Measurements from ENCODE around the gene NFIA. TPM values are rescaled to one million over a fixed set of nuclear protein-coding genes. Genes with fewer than 3 reads are reported as not detected.

NFIA gene
- total RNA-seq, 2 donors from 2014 or later = 61.4 to 86.3 TPM

DNA sequence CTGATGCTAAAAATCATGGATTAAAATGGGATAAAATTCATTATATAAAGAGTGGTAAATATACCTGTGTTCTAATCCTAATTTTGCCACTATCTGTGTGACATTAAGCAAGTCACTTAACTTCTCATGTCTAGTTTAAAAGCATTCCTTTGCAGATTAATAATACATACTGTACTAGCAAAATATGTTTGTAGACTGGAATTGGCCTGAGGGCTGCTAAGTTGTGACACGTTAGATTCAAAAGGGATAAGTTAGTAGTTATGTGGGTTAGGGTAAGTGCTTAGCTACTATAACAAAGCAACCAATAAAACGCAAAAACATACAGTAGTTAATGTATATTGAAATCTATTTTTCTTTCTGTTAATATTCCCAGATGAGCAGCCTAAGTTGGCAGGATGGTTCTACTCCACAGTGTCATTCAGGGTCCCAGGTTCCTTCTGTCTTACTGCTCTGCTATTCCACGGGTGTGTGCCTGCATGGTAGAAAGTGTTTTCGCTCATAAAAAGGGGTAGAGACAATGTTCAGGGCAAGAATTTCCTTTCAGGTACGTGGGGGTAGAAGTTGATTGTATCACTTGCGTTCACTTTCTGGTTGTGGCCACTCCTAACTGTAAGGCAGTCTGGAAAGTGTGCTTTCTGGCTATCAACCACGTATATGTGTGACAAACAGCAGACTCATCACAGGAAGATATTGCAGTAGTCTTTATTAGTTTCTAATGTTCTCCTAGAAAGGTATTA, 239.8 kb downstream of the NFIA start:
- WGBS = 82% methylated on average over 7 of the region's 7 CpGs
- Histone ChIP-seq H3K27me3 (replicated peaks; ENCODE audit: insufficient read depth) (no peaks in the 10 kb centered on the region), H3K4me3 (no peak overlapping the region), H3K27ac (no peak overlapping the region), H3K4me1 (replicated peaks) (no peaks in the 10 kb centered on the region), H3K36me3 (no peaks in the 10 kb centered on the region), H3K9me3 (no peaks in the 10 kb centered on the region)
- intact Hi-C loops (cut with DNase I) = loop anchor here (5.0 kb wide), 1 partner anchor 270 kb away; no protein-coding TSS in a partner anchor
- no peak for TF ChIP-seq POLR2AphosphoS5 (IDR thresholded peaks at IDR 0.05)
- no peak for TF ChIP-seq POLR2A (IDR thresholded peaks at IDR 0.05)
- TF ChIP-seq, protein P1, sequence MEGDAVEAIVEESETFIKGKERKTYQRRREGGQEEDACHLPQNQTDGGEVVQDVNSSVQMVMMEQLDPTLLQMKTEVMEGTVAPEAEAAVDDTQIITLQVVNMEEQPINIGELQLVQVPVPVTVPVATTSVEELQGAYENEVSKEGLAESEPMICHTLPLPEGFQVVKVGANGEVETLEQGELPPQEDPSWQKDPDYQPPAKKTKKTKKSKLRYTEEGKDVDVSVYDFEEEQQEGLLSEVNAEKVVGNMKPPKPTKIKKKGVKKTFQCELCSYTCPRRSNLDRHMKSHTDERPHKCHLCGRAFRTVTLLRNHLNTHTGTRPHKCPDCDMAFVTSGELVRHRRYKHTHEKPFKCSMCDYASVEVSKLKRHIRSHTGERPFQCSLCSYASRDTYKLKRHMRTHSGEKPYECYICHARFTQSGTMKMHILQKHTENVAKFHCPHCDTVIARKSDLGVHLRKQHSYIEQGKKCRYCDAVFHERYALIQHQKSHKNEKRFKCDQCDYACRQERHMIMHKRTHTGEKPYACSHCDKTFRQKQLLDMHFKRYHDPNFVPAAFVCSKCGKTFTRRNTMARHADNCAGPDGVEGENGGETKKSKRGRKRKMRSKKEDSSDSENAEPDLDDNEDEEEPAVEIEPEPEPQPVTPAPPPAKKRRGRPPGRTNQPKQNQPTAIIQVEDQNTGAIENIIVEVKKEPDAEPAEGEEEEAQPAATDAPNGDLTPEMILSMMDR (IDR thresholded peaks at IDR 0.05) = no peak
- DNase-seq (ENCODE audit: low spot score) = no peak

DNA sequence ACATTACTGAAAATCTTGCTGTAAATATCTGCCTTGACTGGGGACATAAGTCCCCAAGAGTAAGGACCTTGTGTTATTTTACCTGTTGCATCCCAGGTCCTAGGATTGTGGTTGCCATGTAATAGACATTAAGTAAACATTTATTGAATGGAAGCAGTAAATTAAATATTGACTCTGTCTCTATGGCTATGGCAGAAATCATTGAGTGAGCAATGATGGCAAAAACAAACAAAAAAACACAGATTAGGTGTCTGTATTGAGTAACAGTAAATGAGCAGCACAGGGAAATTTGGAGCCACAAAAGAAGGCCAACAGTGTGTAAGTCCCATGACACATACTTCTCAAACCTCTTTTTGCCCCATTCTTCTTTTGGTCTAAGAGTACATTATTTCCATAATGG, 240.4 kb downstream of the NFIA start:
- no peak overlapping the region for H3K27ac ChIP-seq
- DNase-seq (ENCODE audit: low spot score) = no peak
- H3K4me3 ChIP-seq = no peak overlapping the region
- no peaks in the 10 kb centered on the region for H3K27me3 ChIP-seq (replicated peaks; ENCODE audit: insufficient read depth)
- intact Hi-C loops (cut with DNase I) = loop anchor here (5.0 kb wide), 1 partner anchor 270 kb away; no protein-coding TSS in a partner anchor
- no peaks in the 10 kb centered on the region for H3K9me3 ChIP-seq
- no peaks in the 10 kb centered on the region for H3K4me1 ChIP-seq (replicated peaks)
- no peaks in the 10 kb centered on the region for H3K36me3 ChIP-seq
- TF ChIP-seq POLR2AphosphoS5 (IDR thresholded peaks at IDR 0.05) (no peak), POLR2A (IDR thresholded peaks at IDR 0.05) (no peak)
- TF ChIP-seq, protein P1 (IDR thresholded peaks at IDR 0.05) = no peak

DNA sequence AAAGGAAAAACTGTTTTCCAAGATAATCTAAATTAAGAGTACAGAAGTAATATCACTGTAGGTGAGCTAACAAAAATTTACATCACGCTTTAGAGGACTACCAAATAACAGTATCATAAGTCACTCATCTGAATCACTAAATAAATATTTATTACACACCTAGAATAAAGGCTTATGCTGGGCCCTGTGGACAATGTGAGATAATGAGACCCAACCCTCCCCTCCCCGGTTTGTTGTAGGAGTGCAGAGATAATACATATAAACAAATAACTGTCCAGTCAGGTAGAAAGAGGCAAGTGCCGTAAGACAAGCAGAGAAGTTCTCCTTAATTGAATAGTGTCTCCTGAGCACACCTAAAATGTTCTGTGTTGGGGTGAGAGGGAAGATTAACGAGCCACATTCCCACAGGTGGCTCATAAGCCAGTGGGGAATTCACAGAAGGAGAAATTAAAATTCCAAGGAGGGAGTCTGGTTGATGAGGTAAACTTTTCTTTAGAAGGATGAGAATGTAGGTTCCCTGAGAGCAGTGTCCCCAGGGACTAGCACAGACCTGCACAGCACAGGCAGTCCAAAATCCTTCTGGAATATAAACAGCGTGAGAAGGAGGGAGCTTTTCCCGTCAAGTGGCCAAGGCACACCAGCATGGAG, 241.4 kb downstream of the NFIA start:
- no peak for DNase-seq (ENCODE audit: low spot score)
- Histone ChIP-seq H3K27me3 (replicated peaks; ENCODE audit: insufficient read depth) (no peaks in the 10 kb centered on the region), H3K36me3 (no peaks in the 10 kb centered on the region), H3K4me3 (no peak overlapping the region), H3K27ac (no peak overlapping the region), H3K9me3 (no peaks in the 10 kb centered on the region), H3K4me1 (replicated peaks) (no peaks in the 10 kb centered on the region)
- intact Hi-C loops (cut with DNase I) = loop anchor here (5.0 kb wide), 1 partner anchor 272 kb away; no protein-coding TSS in a partner anchor
- TF ChIP-seq, protein P1 (IDR thresholded peaks at IDR 0.05) = no peak
- peak; percentile 3 for TF ChIP-seq POLR2AphosphoS5 (IDR thresholded peaks at IDR 0.05)
- no peak for TF ChIP-seq POLR2A (IDR thresholded peaks at IDR 0.05)
- WGBS = 67% methylated on average over 6 of the region's 6 CpGs

DNA sequence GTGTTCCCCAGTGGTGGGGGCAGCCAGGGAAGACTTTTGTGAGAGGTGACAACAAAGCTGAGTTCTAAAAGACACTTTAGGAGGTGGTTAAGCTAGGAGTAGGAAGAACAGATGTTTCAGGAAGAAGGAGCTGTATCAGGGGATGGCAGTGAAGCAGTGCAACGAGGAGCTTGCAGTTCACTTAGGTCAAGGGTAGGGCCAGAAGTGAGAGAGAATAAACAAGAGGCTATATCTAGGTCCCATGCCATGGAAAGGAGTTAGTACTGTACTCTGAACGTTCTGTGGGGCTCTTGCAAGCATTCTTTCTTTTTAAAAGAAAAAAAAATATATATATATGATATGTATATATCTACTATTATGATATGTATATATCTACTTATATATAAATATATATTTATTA, 244.4 kb downstream of the NFIA start:
- no peaks in the 10 kb centered on the region for H3K27me3 ChIP-seq (replicated peaks; ENCODE audit: insufficient read depth)
- H3K4me1 ChIP-seq (replicated peaks) = no peaks in the 10 kb centered on the region
- no peaks in the 10 kb centered on the region for H3K36me3 ChIP-seq
- no peak for DNase-seq (ENCODE audit: low spot score)
- H3K9me3 ChIP-seq = no peaks in the 10 kb centered on the region
- H3K27ac ChIP-seq = no peak overlapping the region
- H3K4me3 ChIP-seq = no peak overlapping the region
- WGBS = 72% methylated on average over 2 of the region's 2 CpGs
- intact Hi-C loops (cut with DNase I) = no loop called here
- TF ChIP-seq POLR2A (IDR thresholded peaks at IDR 0.05) (no peak), POLR2AphosphoS5 (IDR thresholded peaks at IDR 0.05) (no peak)
- TF ChIP-seq, protein P1 (IDR thresholded peaks at IDR 0.05) = no peak

All from prostate gland (tissue), 2 donors.